RCC 7860 (cell line): ENCODE results near the gene EDC4.
"Not testable (repeated sequence)": the region's sequence is repeated elsewhere in the genome, so short reads cannot be mapped to it uniquely, and the experiment has no call there.

Experiments
- DNase-seq: peaks from one replicate; pipeline ENCODE4 v3.0.0-alpha.2; 2015; ENCODE audit warnings: low spot score
- FAIRE-seq: peaks from 2 replicates; lab custom pipeline; 2012; peaks lifted over from hg19 to GRCh38; lab: Jason Lieb, UNC

The EDC4 gene

DNA sequence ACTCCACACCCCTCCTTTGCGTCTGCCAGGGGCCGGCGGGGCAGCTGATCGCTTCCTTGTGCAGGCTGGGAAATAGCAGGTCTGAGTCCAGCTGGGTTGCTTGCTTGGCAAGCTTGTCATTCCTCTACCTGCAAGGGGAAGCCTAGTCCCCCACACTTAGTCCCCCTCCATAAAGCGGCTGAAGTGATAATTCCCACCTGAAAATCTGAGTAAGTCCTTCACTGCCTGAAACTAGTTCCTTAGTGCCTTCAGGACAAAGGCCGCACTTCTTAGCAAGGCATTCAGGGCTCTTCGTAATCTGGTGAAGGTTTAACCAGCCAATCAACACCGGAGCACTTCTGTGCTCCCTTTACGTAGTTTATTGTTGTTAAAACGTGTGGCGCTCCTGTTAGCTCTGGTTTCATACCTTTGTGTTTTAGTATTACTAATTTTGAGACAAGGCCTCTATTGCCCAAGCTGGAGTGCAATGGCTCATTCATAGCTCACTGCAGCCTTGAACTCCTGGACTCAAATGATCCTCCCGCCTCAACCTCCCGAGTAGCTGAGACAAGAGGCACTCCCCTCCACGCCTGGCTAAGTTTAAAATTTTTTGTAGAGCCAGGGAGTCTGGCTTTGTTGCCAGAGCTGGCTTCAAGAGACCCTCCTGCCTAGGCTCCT, 21.0 kb downstream of the EDC4 start:
- FAIRE-seq: no peak
- DNase-seq: no peak

DNA sequence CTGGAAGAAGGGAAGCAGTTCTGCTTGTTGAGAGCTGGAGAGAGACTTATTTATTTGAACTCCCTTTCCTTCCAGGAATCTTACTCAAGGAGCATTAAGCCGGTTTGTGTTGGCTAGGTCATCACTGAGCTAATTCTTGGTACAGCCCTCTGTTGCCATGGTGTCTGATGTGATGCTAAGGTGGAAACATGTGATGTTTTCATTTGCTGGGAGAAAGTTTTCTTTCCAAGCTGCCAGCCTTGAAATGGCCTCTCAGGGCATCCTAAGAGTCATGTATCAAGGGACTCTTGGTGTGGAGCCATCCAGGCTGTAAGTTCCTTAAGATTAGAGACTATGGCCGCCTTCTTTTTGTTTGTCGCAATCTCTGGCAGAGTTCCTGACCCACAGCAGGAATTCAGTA, 24.4 kb downstream of the EDC4 start:
- no peak for DNase-seq
- no peak for FAIRE-seq

DNA sequence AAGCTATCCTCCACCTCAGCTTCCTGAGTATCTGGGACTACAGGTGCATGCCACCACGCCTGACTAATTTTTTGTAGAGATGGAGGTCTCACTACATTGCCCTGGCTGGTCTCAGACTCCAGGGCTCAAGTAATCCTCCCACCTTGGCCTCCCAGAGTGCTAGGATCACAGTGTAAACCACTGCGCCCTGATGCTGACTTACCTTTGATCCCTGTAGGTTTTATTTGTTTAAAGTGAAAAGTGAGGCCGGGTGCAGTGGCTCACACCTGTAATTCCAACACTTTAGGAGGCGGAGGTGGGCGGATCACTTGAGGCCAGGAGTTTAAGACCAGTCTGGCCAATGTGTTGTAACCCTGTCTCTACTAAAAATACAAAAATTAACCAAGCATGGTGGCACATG, 28.9 kb downstream of the EDC4 start:
- FAIRE-seq: no peak
- DNase-seq: no peak

DNA sequence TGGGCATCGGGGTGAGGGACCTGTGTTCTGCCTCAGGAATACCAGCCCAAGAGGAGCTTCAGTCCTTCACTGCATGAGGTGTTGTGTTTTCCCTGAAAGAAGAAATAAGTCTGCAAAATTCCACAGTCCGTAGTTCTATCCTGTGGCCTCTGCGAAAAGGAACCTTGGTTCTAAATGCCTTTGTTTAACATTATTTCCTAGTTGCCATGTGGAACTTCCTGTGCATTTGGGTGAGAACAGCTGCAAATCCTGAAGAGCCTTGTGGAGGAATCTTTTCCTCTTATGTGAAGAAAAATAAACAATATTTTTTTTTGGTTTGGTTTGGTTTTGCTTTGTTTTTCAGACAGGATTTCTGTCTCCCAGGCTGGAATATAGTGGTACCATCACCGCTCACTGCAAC, 30.0 kb downstream of the EDC4 start:
- FAIRE-seq: no peak

DNA sequence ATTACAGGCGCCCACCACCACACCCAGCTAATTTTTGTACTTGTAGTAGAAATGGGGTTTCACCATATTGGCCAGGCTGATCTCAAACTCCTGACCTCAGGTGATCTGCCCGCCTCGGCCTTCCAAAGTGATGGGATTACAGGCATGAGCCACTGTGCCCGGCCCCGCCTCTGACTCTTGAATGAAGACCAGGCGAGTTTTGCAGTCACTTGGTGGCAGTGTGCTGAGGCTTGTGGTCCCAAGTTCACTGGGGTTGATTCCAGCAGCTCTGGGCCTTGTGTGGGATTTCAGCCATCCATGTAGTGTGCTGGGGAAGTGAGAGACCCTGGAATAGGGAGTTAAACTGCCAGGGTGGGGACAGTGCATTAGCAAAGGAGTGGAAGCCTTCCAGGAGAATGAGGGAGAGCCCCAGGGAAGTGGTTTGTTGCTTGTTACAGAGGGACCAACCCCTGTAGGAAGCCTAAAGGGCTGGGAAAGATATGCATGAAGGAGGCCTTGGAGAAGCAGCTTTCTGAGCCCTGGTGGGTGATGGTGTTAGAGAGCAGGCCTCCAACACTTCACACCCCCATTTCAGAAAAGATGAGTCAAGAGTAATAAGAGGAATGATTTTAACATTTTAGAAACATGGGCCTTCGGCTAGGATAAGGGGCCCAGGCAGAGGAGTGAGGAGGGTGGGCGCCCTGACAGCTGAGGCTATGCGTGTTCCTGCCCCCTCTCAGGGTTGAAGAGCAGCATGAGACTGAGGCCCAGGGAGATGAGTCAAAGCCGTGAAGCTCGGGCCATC, 34.7 kb downstream of the EDC4 start:
- FAIRE-seq (no peak), DNase-seq (no peak)

More for the DNA sequence above, 30.0 kb downstream of the EDC4 start:
- no peak for DNase-seq

DNA sequence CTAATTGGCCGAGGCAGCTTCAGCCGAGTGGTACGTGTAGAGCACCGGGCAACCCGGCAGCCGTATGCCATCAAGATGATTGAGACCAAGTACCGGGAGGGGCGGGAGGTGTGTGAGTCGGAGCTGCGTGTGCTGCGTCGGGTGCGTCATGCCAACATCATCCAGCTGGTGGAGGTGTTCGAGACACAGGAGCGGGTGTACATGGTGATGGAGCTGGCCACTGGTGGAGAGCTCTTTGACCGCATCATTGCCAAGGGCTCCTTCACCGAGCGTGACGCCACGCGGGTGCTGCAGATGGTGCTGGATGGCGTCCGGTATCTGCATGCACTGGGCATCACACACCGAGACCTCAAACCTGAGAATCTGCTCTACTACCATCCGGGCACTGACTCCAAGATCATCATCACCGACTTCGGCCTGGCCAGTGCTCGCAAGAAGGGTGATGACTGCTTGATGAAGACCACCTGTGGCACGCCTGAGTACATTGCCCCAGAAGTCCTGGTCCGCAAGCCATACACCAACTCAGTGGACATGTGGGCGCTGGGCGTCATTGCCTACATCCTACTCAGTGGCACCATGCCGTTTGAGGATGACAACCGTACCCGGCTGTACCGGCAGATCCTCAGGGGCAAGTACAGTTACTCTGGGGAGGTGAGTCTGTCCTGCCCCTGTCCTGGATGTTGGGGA, 36.3 kb downstream of the EDC4 start:
- no peak for FAIRE-seq
- DNase-seq: no peak

DNA sequence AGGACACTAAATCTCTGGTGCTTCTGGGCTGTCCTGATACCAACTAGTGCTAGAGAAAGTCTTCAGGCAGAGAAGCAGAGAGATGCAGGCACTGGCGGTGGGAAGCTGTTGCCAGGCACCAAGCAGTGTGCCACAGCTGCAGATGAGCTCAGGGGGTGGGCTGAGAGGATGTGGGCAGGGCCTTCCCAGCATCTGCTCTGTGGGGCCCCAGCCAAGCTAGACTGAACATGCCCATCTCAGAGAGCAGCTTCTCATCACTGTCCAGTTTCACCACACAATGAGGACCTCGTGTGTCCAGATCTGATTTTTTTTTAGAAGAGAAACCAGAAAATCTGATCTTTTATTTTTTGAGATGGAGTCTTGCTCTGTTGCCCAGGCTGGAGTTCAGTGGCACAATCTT, 37.3 kb downstream of the EDC4 start:
- no peak for DNase-seq
- FAIRE-seq: no peak

DNA sequence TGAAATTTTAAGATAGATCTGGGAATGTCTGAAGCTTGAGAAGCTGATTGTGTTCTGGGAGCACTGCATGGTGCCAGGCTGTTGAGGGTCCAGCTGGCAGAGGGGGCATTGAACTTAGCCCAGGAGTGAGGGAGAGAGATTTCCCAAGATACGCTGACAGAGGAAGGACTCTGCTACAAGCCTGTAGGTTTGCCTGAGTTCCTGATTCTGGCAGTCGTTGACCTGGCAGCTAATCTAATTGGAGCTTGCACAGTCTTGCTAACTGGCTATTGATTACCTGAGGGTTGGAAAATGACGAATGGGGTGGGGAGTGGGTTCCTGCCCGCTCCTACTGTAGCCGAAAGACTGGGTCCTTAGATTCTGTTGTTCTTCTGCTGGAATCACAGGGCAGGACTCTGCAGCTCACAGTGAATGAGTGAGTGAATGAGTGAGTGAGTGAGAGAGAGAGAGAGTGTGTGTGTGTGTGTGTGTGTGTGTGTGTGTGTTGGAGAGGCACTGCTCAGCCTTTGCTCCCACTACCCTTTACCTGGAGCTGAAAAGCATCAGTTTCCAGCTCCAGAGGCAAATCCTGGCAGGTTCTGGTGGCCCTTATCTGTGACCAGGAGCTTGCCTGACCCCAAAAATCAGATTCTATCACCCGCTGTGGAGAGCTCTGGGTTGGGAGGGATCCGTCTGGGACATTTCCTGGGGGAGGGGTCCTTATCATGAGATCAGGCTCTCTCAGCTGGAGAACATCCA, 42.1 kb downstream of the EDC4 start:
- FAIRE-seq: no peak
- no peak for DNase-seq

DNA sequence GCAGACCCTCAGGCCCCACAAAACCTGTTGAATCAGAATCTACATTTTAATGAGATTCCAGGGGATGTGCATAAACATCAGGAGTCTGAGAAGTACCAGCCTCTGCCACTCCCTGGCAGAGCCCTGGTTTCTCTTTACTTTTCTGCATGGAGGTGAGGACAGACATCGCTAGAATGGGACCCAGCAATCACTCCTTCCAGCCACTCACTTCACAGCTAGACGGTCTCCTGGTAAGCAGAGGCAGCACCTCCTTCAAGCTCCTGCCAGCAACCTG, 42.6 kb downstream of the EDC4 start:
- FAIRE-seq, DNase-seq: not testable (repeated sequence)

DNA sequence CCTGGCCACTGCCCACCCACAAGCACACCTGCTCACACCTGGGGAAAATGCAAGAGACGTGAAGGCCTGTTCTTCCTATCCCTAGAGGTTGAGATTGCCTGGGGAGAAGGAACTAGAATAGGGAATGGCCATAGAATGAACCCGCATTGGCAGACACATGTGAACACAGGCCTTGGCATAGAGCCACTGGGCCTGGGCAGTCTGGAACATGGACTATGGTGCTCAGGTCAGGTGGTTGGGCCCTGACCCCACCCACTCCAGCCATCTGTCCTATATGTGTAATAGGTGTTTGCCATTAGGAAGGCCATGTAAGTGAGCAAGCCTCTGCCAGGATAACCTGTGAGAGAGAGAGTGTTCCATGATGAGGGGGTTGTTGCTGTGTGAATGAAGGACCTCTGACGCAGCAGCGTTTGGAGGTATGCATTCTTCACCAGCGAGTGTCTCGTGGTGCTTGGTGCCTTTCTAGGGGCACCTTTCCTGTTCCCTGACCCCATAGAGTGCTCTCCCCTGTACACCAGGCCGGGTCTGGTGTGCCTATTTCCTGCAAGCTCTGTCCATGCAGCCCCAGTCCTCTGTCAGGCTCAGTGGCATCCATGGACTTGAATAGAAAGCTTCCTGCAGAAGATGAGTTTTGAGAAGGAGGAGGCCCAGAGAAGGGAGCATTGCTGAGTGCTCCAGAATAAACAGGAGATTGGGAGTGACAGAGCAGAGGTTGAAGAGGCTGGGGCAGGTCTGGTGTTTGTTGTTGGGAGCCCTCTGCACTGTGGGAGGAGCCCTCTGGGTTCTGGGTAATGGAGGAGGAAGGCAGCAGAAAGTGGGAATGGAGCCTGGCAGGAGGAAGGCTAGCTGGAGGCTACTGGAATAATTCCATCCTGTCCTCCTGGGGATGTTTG, 43.2 kb downstream of the EDC4 start:
- FAIRE-seq: no peak

DNA sequence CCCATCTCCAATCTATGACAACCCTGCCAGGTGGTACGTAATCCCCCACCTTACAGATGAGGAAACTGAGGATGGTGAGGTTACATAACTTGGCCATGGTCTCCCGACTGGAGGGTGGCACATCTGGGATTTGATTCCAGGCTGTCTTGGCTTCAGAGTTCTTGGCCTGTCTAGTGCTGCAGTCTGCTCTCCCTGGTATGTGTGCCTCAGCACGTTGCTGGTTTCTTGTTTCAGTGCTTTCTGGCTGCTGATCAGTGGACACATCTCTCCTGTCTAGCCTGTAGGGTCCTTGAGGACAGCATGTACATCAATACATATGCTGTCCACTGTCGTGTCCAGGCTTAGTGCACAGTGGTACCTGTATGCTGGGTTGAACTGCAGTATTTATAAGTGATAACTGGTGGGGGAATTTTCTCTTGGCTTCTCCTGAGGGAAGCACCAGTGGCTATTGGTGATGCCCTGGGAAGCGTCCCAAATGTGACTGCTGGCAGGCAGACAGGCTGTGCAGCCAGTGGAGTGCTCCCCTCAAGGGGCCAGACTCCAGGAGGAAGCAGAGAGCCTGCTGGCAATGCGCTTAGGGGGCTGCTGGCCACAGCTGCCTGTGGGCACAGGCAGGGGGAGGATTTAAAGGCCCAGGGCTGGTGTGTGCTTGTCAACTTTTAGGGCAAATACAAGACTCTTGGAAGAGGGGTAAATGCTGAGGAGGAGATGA, 44.4 kb downstream of the EDC4 start:
- DNase-seq (no peak), FAIRE-seq (no peak)

More for the DNA sequence above, 43.2 kb downstream of the EDC4 start:
- DNase-seq: no peak

DNA sequence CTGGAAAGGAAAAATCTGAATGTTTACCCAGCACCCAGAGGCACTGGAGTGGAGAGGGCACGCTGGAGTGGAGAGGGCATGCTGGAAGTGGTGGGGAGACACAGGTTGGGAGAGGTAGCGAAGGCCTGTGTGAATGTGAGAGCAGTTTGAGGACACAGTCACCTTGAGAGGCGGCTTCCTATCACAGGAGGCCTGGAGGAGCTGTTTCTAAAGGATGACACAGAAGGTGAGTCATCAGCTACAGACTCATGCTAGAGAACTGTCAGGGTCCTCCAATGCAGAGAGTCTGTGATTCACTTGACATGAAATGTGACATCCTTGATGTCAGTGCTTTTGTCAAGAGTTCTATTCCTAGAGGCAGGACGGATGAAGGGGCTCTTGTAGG, 45.0 kb downstream of the EDC4 start:
- FAIRE-seq: peak; percentile 91
- peak; percentile 84 for DNase-seq

DNA sequence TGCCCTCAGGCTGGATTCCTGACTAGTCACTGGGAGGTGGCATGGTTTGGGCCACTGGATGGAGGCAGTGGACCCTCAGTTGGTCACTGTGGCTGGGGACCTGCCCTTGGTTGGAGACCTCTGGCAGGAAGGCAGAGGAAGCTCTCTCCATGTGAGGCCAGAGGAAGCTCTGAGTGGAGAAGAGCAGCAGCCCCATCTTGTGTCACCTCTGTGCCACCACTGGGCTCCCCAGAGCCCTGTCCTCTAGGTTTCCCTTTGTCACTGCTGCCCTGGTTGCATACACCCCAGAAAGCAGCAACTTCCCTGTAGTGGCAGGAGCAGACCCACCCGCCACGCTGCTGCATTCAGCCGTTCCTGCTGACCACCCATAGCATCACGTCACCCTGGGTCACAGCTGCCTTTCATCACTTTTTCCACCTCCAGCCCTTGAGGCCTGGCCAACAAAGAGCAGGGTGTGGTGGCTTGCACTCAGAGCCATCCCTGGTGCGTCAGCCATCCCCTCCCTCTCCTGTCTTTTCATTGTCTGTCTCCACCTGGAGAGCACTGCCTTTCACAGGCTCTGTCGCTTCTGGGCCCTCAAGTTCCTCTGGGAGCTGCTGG, 46.9 kb downstream of the EDC4 start:
- FAIRE-seq (no peak), DNase-seq (no peak)

DNA sequence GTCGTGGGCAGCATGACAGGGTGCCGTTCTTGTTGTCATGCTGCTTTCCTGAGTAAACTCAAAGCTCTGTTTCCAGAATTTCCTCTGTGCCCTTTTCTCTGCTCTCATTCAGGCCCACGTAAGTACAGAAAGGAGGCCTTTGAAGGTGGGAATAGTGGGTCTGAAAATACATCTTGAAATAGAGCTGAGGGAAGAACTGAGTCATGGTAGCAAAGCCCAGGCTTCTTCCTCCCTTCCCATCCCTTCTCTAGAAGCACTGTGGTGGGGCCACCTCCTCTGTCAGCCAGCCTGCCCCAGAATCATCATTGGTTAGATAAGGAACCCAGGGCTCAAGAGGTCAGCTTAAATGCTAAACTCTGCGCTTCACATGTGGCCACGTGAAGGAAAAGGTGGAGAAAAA, 49.4 kb downstream of the EDC4 start:
- no peak for FAIRE-seq
- DNase-seq: no peak

DNA sequence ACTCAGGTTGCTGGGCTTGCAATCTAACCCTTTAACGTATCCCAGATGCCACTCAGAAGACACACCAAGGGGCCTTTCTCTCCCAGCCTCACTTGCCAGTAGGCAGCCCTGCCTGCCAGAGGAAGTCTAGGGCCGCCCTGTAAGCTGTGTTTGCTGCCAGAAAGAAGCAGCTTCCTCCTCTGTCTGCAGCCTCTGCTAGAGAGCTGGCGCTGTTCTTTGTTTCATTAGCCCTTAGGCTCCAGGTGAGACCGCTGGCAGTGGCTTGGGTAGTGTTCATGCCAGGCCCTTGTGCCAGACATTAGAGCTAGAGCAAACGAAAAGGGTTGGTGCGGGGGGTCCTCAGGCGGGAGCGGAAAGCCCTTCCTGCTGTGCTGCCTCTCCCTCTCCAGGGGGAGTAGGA, 49.9 kb downstream of the EDC4 start:
- DNase-seq: no peak
- no peak for FAIRE-seq

DNA sequence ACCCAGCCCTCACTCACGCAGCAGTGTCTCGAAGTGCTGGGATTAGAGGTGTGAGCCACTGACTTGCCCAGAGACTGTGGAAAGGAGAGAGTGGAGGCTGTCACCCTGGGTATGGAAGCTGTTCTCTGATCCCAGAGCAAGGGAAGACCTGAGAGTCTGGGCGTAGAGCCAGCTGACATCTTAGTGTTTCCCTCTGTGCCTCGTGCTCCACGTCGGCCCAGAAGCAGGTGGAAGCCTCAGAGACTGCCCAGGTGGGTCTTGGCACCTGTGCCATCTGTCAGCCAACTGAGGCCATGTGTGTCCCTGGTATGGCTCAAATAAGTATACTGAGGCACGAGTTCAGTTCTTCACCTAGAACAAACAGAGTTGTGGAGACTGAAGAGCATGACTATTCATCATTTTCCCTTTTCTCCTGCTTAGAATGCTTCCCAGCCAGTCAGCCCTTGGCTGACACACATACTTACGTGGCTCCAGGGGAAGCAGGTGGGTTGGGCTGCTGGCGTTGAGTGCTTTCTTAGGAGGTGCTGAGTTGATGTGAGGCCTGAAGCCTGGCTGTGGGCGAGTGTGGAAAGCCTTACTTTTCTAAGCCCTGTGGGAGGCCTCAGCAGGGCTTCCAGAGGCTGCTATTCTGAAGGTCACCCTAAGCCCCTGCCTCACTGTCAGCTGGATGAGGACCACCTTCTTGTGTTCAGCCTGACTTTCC, 50.7 kb downstream of the EDC4 start:
- FAIRE-seq (no peak), DNase-seq (no peak)

DNA sequence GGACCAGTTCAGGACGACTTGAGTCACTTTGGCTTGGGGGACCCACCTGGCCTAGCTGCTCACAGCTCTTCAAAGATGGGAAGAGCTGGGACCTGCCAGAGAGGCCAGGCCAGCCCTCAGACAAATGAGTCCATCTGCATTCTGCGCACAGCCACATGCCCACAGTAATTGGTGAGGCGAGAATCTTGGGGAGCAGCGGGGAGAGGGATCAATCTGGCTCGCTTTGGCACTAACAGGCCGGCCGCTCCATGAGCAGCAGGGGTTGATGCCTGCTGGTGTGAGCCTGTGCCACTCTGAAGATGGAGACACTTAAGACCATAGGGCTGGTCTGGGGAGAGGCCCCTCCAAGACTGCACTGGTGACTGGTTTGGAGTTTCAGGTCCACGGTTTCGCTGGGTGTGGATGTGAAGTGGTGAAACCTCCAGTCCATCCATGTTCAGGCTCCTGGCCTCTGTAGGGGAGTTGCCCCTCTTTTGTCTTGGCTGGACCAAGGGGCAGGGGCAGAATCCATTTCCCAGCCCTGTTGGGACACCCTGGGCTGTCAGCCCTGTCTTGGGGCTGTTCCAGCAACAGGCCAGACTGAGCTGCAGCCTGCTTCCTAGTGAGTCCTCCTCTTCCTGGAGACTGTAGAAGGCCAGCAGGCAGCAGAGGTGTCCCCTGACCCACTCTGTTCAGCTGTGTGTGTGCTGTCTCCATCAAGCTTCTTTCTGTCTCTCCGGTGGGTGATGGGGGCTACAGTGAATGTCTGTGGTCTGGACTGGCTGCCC, 51.5 kb downstream of the EDC4 start:
- DNase-seq: no peak
- no peak for FAIRE-seq

DNA sequence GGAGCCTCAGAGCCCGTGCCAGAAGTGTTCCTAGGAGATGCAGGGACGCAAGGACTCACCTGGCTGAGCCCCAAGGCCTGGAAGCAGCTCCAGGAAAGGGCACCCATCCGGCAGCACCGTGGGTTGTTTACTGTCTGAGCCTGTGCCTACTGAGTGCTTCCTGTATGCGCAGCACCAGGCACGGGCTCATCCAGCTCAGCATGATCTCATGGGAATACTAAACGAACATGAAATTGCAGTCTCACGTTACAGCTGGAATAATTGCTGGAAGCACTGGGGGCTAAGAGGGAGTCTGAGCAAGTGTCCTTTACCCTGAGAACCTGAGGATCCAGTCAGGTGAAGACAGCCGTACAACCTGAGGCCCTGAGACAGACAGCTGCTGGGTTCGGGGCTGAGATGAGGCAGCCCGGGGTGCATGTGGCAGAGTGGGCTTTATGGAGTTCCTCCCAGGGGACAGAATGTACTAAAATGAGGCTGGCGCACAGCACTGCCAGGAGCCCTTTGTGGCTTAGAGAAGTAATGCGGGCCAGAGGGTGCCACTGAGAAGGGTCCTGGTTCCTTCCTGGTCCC, 53.4 kb downstream of the EDC4 start:
- DNase-seq (no peak), FAIRE-seq (no peak)
